SK-N-SH treated with all-trans-retinoic acid at 6 μM for 48 hours (cell line): ENCODE data around the gene FIGN.

Experiments used
- ATAC-seq: fragments of 200-7000 bp; cut with Tn5 transposase; 3 replicates; pipeline ENCODE4 v1.9.1; 2020; ENCODE audit warnings: mild to moderate bottlenecking, moderate library complexity
- ARNTL ChIP-seq: fragments of 450-650 bp; formaldehyde crosslinking; IDR thresholded peaks from 2 replicates; pipeline ENCODE4 v1.5.0; 2020; ENCODE audit warnings: low read depth, mild to moderate bottlenecking, moderate library complexity, borderline replicate concordance
- BACH2 ChIP-seq: fragments of 250-450 bp; sonication (Bioruptor Pico); IDR thresholded peaks from 2 replicates; pipeline ENCODE4 v1.9.0; 2021; ENCODE audit warnings: mild to moderate bottlenecking, borderline replicate concordance
- CSDC2 ChIP-seq: fragments of 250-450 bp; sonication (Bioruptor Pico); IDR thresholded peaks from 2 replicates; pipeline ENCODE4 v1.5.0; 2020; ENCODE audit warnings: mild to moderate bottlenecking, moderate library complexity
- ESRRG ChIP-seq: fragments of 250-450 bp; sonication (Bioruptor Pico); IDR thresholded peaks from 2 replicates; pipeline ENCODE4 v1.6.1; 2021; ENCODE audit warnings: mild to moderate bottlenecking
- GLIS3 ChIP-seq: fragments of 250-450 bp; sonication (Bioruptor Pico); IDR thresholded peaks from 2 replicates; pipeline ENCODE4 v1.5.0; 2020; ENCODE audit warnings: mild to moderate bottlenecking, moderate library complexity
- ISL1 ChIP-seq: fragments of 250-450 bp; sonication (Bioruptor Pico); IDR thresholded peaks from 2 replicates; pipeline ENCODE4 v2.1.2; 2022; ENCODE audit warnings: mild to moderate bottlenecking, moderate library complexity
- OSR1 ChIP-seq: fragments of 250-450 bp; sonication (Bioruptor Pico); IDR thresholded peaks from 2 replicates; pipeline ENCODE4 v1.8.0; 2022; ENCODE audit warnings: moderate library complexity, mild to moderate bottlenecking, inconsistent platforms
- PPARA ChIP-seq: fragments of 250-450 bp; sonication (Bioruptor Pico); IDR thresholded peaks from 2 replicates; pipeline ENCODE4 v1.5.0; 2020; ENCODE audit warnings: mild to moderate bottlenecking, borderline replicate concordance
- RARB ChIP-seq: fragments of 250-450 bp; sonication (Bioruptor Pico); IDR thresholded peaks from 2 replicates; pipeline ENCODE4 v1.8.0; 2021; ENCODE audit warnings: mild to moderate bottlenecking, moderate library complexity
- TCF4 ChIP-seq: fragments of 250-450 bp; sonication (Bioruptor Pico); IDR thresholded peaks from 2 replicates; pipeline ENCODE4 v1.8.0; 2021; ENCODE audit warnings: mild to moderate bottlenecking, moderate library complexity, borderline replicate concordance
- TOX ChIP-seq: fragments of 250-450 bp; sonication (Bioruptor Pico); IDR thresholded peaks from 2 replicates; pipeline ENCODE4 v1.8.0; 2021; ENCODE audit warnings: mild to moderate bottlenecking, moderate library complexity, borderline replicate concordance
- ZC3H10 ChIP-seq: fragments of 250-450 bp; sonication (Bioruptor Pico); IDR thresholded peaks from 2 replicates; pipeline ENCODE4 v1.5.1; 2021; ENCODE audit warnings: mild to moderate bottlenecking, moderate library complexity
- ZFP3 ChIP-seq: fragments of 250-450 bp; sonication (Bioruptor Pico); IDR thresholded peaks from 2 replicates; pipeline ENCODE4 v1.5.0; 2020; ENCODE audit warnings: mild to moderate bottlenecking, moderate library complexity
- ZFP30 ChIP-seq: fragments of 450-650 bp; formaldehyde crosslinking; IDR thresholded peaks from 2 replicates; pipeline ENCODE4 v1.5.0; 2022; ENCODE audit warnings: mild to moderate bottlenecking, moderate library complexity
- ZNF565 ChIP-seq: fragments of 450-650 bp; formaldehyde crosslinking; conservative IDR thresholded peaks from 2 replicates; pipeline ENCODE4 v1.5.0; 2020; ENCODE audit warnings: low read depth, mild to moderate bottlenecking, moderate library complexity
- ZNF70 ChIP-seq: fragments of 450-650 bp; formaldehyde crosslinking; IDR thresholded peaks from 2 replicates; pipeline ENCODE4 v1.5.0; 2020; ENCODE audit warnings: mild to moderate bottlenecking, moderate library complexity
- ZNF8 ChIP-seq: fragments of 450-650 bp; formaldehyde crosslinking; IDR thresholded peaks from 2 replicates; pipeline ENCODE4 v1.5.0; 2020; ENCODE audit warnings: mild to moderate bottlenecking, moderate library complexity
- TF ChIP-seq, protein P1 (sequence below): fragments of 250-450 bp; sonication (Bioruptor Pico); IDR thresholded peaks from 2 replicates; pipeline ENCODE4 v1.5.1; 2020; ENCODE audit warnings: low read depth, mild to moderate bottlenecking, moderate library complexity
- TF ChIP-seq, protein P2 (sequence below): fragments of 250-450 bp; sonication (Bioruptor Pico); IDR thresholded peaks from 2 replicates; pipeline ENCODE4 v1.8.0; 2020; ENCODE audit warnings: mild to moderate bottlenecking, moderate library complexity, borderline replicate concordance
- TF ChIP-seq, protein P3 (sequence below): fragments of 250-450 bp; sonication (Bioruptor Pico); IDR thresholded peaks from 2 replicates; pipeline ENCODE4 v1.5.1; 2021; ENCODE audit warnings: mild to moderate bottlenecking, moderate library complexity
- TF ChIP-seq, protein P4 (sequence below): fragments of 250-450 bp; sonication (Bioruptor Pico); IDR thresholded peaks from 2 replicates; pipeline ENCODE4 v1.8.0; 2021; ENCODE audit warnings: low read depth, mild to moderate bottlenecking, moderate library complexity, borderline replicate concordance

Gene FIGN

DNA sequence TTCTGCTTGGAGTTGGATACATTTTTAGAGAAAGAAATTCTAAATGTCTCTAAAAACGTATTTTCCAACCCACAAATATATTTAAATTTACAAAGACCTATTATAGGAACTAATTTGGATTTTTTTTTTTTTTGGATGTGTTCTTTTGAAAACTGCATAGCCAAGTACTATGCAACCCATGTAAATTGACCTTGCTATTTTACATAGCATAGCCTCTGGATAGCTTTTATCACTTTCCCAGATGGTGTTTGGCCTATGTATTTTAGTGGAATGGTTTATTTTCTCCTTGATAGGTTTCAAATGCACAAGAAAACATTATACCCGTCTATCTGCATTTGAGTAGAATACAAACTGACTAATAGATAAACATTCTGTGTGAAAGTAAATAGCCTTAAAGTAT, 130.0 kb downstream of the FIGN start:
- TF ChIP-seq ISL1 (CRISPR knock-in tag) (no peak), ZNF8 (CRISPR knock-in tag) (no peak), ZNF565 (CRISPR knock-in tag) (no peak), PPARA (CRISPR knock-in tag) (no peak), CSDC2 (CRISPR knock-in tag) (no peak), ZC3H10 (no peak), ZNF70 (no peak), RARB (CRISPR knock-in tag) (no peak), OSR1 (CRISPR knock-in tag) (no peak), BACH2 (CRISPR knock-in tag) (no peak)
- TF ChIP-seq, protein P1, sequence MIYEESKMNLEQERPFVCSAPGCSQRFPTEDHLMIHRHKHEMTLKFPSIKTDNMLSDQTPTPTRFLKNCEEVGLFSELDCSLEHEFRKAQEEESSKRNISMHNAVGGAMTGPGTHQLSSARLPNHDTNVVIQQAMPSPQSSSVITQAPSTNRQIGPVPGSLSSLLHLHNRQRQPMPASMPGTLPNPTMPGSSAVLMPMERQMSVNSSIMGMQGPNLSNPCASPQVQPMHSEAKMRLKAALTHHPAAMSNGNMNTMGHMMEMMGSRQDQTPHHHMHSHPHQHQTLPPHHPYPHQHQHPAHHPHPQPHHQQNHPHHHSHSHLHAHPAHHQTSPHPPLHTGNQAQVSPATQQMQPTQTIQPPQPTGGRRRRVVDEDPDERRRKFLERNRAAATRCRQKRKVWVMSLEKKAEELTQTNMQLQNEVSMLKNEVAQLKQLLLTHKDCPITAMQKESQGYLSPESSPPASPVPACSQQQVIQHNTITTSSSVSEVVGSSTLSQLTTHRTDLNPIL (CRISPR knock-in tag), result no peak
- ATAC-seq, result no peak

DNA sequence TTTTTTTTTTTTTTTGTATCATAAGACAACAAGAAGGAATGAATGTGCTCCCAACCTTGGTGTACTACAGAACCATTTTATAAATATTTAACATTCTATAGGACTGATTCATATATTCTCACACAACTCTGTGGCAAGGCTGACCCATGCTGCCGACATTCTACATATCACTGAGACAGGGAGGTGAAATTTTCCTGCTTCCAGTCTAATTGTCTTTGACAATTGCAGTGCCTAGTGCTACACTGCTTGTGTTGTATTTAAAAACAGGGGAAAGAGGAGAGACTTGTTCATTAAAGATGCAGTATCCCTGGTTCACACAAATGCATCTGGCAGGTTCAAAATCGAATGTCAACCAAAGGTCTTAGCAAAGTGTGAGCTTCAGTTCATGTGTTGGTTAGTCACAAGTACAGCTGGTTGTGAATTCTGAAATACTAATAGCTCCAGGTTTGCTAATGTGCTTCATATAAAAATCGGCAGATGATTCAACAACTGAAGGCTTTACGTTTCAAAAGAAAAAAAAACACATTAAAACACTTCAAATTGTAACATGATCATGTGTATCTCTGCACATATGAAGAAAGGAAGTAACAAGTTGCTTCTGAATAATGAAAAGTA, 130.8 kb downstream of the FIGN start:
- TF ChIP-seq BACH2 (CRISPR knock-in tag), result no peak
- TF ChIP-seq PPARA (CRISPR knock-in tag), result no peak
- no peak for TF ChIP-seq ARNTL
- no peak for TF ChIP-seq OSR1 (CRISPR knock-in tag)
- TF ChIP-seq TCF4 (CRISPR knock-in tag), result no peak
- ATAC-seq, result peak; percentile 89

DNA sequence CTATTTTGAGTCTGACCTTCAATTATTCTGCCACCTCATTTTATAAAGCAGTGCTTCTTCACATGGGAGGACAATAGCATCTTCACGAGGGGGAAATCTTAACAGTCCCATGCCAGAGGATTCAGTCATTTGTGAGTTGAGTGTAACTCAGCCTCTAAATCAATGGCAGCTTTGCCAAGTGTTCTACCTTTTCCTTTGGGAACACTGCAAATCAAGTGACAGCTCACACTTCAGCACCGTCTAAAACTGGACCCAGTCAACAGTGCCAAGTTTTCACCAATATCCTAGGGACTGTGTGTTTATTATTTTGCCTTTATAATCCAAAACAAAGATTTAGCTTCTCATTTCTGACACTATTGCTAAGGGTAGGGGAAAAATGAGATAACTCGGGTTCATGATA, 133.6 kb downstream of the FIGN start:
- no peak for ATAC-seq
- no peak for TF ChIP-seq ARNTL
- no peak for TF ChIP-seq ZC3H10
- TF ChIP-seq ESRRG (CRISPR knock-in tag), result no peak
- TF ChIP-seq, protein P2, sequence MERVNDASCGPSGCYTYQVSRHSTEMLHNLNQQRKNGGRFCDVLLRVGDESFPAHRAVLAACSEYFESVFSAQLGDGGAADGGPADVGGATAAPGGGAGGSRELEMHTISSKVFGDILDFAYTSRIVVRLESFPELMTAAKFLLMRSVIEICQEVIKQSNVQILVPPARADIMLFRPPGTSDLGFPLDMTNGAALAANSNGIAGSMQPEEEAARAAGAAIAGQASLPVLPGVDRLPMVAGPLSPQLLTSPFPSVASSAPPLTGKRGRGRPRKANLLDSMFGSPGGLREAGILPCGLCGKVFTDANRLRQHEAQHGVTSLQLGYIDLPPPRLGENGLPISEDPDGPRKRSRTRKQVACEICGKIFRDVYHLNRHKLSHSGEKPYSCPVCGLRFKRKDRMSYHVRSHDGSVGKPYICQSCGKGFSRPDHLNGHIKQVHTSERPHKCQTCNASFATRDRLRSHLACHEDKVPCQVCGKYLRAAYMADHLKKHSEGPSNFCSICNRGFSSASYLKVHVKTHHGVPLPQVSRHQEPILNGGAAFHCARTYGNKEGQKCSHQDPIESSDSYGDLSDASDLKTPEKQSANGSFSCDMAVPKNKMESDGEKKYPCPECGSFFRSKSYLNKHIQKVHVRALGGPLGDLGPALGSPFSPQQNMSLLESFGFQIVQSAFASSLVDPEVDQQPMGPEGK (CRISPR knock-in tag), result no peak
- TF ChIP-seq, protein P1 (CRISPR knock-in tag), result no peak
- no peak for TF ChIP-seq TCF4 (CRISPR knock-in tag)
- TF ChIP-seq, protein P3, sequence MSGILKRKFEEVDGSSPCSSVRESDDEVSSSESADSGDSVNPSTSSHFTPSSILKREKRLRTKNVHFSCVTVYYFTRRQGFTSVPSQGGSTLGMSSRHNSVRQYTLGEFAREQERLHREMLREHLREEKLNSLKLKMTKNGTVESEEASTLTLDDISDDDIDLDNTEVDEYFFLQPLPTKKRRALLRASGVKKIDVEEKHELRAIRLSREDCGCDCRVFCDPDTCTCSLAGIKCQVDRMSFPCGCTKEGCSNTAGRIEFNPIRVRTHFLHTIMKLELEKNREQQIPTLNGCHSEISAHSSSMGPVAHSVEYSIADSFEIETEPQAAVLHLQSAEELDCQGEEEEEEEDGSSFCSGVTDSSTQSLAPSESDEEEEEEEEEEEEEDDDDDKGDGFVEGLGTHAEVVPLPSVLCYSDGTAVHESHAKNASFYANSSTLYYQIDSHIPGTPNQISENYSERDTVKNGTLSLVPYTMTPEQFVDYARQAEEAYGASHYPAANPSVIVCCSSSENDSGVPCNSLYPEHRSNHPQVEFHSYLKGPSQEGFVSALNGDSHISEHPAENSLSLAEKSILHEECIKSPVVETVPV (CRISPR knock-in tag), result no peak
- TF ChIP-seq OSR1 (CRISPR knock-in tag), result no peak
- TF ChIP-seq ZNF70, result no peak
- no peak for TF ChIP-seq ZFP30 (CRISPR knock-in tag)
- TF ChIP-seq CSDC2 (CRISPR knock-in tag), result no peak
- no peak for TF ChIP-seq TOX (CRISPR knock-in tag)
- no peak for TF ChIP-seq GLIS3 (CRISPR knock-in tag)

DNA sequence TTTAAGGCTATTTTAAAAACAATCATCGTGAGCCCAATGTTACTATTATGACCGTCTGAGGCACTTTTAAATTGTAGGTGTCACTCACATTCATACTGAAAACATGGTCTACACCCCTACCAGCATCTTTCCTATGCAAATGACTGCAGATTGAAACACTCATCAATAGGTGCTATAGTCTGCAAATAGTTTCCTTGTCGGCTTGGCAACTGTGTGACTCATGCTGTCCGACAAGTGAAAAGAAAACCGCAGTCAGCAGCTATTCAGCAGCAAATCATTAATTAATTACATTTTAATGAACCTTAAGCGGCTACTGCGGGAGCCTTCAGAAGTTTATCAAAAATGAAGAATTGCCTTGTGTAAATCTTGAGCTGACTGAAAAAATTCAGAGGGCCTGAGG, 134.4 kb downstream of the FIGN start:
- TF ChIP-seq ZFP30 (CRISPR knock-in tag) (no peak), ZFP3 (CRISPR knock-in tag) (no peak), ZNF70 (no peak), ARNTL (no peak), PPARA (CRISPR knock-in tag) (no peak), ISL1 (CRISPR knock-in tag) (no peak), GLIS3 (CRISPR knock-in tag) (no peak), RARB (CRISPR knock-in tag) (no peak), OSR1 (CRISPR knock-in tag) (no peak), ZNF565 (CRISPR knock-in tag) (no peak)
- TF ChIP-seq, protein P4, sequence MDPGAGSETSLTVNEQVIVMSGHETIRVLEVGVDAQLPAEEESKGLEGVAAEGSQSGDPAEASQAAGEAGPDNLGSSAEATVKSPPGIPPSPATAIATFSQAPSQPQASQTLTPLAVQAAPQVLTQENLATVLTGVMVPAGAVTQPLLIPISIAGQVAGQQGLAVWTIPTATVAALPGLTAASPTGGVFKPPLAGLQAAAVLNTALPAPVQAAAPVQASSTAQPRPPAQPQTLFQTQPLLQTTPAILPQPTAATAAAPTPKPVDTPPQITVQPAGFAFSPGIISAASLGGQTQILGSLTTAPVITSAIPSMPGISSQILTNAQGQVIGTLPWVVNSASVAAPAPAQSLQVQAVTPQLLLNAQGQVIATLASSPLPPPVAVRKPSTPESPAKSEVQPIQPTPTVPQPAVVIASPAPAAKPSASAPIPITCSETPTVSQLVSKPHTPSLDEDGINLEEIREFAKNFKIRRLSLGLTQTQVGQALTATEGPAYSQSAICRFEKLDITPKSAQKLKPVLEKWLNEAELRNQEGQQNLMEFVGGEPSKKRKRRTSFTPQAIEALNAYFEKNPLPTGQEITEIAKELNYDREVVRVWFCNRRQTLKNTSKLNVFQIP, result no peak
- TF ChIP-seq, protein P2 (CRISPR knock-in tag), result no peak
- TF ChIP-seq, protein P3 (CRISPR knock-in tag), result no peak
- no peak for ATAC-seq
